ENCODE results near the gene GADD45GIP1. TPM values are rescaled to one million over a fixed set of nuclear protein-coding genes. Genes with fewer than 3 reads are reported as not detected.

The GADD45GIP1 gene
- total RNA-seq, 1 experiment from 2014 or later = 35.9 TPM

DNA sequence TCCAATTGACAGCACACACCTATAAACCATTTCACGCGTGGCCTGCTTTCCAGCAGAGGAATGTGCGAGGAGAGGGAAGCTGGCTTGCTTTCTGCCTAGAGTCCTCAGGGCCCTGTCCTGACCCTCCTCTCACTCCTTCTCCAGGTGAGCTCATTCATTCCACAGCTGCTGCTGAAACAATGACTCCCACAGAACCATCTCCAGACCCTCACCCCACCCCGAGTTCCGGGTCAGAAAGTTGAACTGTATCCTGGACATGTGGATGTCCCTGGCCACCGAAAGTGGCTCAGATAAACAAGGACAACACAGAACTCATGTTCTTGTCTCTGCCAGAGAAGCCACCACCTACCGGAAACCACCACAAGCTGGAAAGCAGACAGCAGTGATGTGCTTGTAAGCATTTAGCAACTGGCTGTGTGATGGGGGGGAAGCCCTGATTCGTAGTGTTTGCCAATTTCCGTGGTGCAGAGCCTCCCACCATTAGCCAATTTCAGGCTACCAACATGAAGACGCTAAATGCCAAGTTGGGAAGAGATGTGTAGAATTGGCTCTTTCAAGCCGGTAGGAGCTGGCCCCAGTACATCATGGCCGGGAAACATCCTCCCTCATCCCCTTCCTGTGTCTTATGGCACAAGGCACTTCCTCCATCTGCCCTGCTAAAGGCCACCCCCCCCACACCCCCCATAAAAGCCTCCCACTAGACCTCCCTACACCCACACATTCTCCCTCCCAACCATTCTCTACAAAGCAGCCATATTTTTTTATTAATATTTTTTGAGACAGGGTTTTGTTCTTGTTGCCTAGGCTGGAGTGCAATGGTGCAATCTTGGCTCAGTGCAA, 43.0 kb downstream of the GADD45GIP1 start:
- Histone ChIP-seq H3K9ac (ENCODE audit: low read length) (no peak overlapping the region), H3K4me1 (ENCODE audit: control insufficient read depth in 1 of 2, insufficient read depth in 2 of 2, low read length in 2 of 2) (peaks cover 0 to 3% of the 10 kb centered on the region in 2 experiments; a peak in 2 of 4 replicates), H3K36me3 (ENCODE audit: control insufficient read depth in 1 of 2, insufficient read depth in 2 of 2, low read length in 2 of 2) (no peaks in the 10 kb centered on the region), H2AFZ (ENCODE audit: low read depth, low read length, poor library complexity, severe bottlenecking) (no peak overlapping the region), H3K79me2 (ENCODE audit: insufficient read depth, low read length) (no peaks in the 10 kb centered on the region), H3K4me2 (ENCODE audit: low read length) (no peak overlapping the region), H3K9me3 (ENCODE audit: control insufficient read depth in 1 of 2, insufficient read depth in 1 of 2, low read depth in 1 of 2, low read length in 2 of 2) (no peaks in the 10 kb centered on the region), H3K9me2 (ENCODE audit: insufficient read depth) (no peaks in the 10 kb centered on the region), H3K27ac (ENCODE audit: low read depth, low read length) (no peak overlapping the region), H3K27me3 (ENCODE audit: insufficient read depth, low read length) (no peaks in the 10 kb centered on the region), H3K4me3 (replicated peaks in 1 of 2; ENCODE audit: low read depth in 1 of 2, low read length in 2 of 2) (no peak overlapping the region), H4K20me1 (ENCODE audit: insufficient read depth) (no peaks in the 10 kb centered on the region)
- DNase-seq (ENCODE audit: low read depth, low spot score) (no peak), ATAC-seq (no peak)
- ChIA-PET CTCF (no interaction called here), RAD21 (ENCODE audit: low non-redundant PET in 1 of 2, low total read pairs in 2 of 2, uncharacterized antibody in 2 of 2, unreplicated experiment in 2 of 2) (no interaction called here), POLR2A (no interaction called here)
- TF ChIP-seq CEBPB (IDR thresholded peaks at IDR 0.05; ENCODE audit: low read depth) = no peak
- TF ChIP-seq CBX3 (IDR thresholded peaks at IDR 0.05; ENCODE audit: low read depth) = no peak
- no peak for TF ChIP-seq YY1 (IDR thresholded peaks at IDR 0.05; ENCODE audit: extremely low read depth, insufficient replicate concordance, low read depth, low read length)
- TF ChIP-seq ELF1 (IDR thresholded peaks at IDR 0.05; ENCODE audit: borderline replicate concordance, low read depth) = no peak
- no peak for TF ChIP-seq TCF7L2 (IDR thresholded peaks at IDR 0.05; ENCODE audit: borderline replicate concordance, extremely low read depth, insufficient read depth, insufficient read length)
- TF ChIP-seq SRF (IDR thresholded peaks at IDR 0.05; ENCODE audit: low read depth) = no peak
- TF ChIP-seq, protein P1, sequence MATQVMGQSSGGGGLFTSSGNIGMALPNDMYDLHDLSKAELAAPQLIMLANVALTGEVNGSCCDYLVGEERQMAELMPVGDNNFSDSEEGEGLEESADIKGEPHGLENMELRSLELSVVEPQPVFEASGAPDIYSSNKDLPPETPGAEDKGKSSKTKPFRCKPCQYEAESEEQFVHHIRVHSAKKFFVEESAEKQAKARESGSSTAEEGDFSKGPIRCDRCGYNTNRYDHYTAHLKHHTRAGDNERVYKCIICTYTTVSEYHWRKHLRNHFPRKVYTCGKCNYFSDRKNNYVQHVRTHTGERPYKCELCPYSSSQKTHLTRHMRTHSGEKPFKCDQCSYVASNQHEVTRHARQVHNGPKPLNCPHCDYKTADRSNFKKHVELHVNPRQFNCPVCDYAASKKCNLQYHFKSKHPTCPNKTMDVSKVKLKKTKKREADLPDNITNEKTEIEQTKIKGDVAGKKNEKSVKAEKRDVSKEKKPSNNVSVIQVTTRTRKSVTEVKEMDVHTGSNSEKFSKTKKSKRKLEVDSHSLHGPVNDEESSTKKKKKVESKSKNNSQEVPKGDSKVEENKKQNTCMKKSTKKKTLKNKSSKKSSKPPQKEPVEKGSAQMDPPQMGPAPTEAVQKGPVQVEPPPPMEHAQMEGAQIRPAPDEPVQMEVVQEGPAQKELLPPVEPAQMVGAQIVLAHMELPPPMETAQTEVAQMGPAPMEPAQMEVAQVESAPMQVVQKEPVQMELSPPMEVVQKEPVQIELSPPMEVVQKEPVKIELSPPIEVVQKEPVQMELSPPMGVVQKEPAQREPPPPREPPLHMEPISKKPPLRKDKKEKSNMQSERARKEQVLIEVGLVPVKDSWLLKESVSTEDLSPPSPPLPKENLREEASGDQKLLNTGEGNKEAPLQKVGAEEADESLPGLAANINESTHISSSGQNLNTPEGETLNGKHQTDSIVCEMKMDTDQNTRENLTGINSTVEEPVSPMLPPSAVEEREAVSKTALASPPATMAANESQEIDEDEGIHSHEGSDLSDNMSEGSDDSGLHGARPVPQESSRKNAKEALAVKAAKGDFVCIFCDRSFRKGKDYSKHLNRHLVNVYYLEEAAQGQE (IDR thresholded peaks at IDR 0.05; ENCODE audit: low read depth) = no peak
- TF ChIP-seq SP1 (IDR thresholded peaks at IDR 0.05; ENCODE audit: low read depth) = no peak
- TF ChIP-seq, protein P2, sequence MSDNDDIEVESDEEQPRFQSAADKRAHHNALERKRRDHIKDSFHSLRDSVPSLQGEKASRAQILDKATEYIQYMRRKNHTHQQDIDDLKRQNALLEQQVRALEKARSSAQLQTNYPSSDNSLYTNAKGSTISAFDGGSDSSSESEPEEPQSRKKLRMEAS (IDR thresholded peaks at IDR 0.05) = no peak
- no peak for TF ChIP-seq RAD21 (IDR thresholded peaks at IDR 0.05; ENCODE audit: low read depth)
- TF ChIP-seq ZFX (IDR thresholded peaks at IDR 0.05) = no peak
- no peak for TF ChIP-seq POLR2A (IDR thresholded peaks at IDR 0.05; ENCODE audit: borderline replicate concordance, extremely low read depth, insufficient read depth, insufficient read length)
- BruUV-seq (replicated peaks) = no TSS peak
- intact Hi-C loops (cut with micrococcal nuclease) = no loop called here
